Panc1 (cell line): Measurements from ENCODE around the gene EGR4. TPM values are rescaled to one million over a fixed set of nuclear protein-coding genes. Genes with fewer than 3 reads are reported as not detected.

Experiments used
- ATAC-seq: fragments of 200-7000 bp; cut with Tn5 transposase; 2 replicates; pipeline ENCODE4 v1.9.1; 2020; ENCODE audit warnings: mild to moderate bottlenecking, moderate library complexity
- BruUV-seq: library from RNA; stranded (reverse); fragments of 400-500 nt; replicated peaks from 2 replicates; lab custom pipeline; 2021; lab: Mats Ljungman, UMichigan
- CTCF ChIA-PET: fragments of 300-600 bp; sonication (Branson Sonifier 250); formaldehyde crosslinking; loops from one replicate; lab custom pipeline; 2022; ENCODE audit warnings: antibody characterized with exemption; lab: Charles Lee
- POLR2A ChIA-PET: fragments of 300-600 bp; sonication (Branson Sonifier 250); formaldehyde crosslinking; loops from one replicate; lab custom pipeline; 2022; ENCODE audit warnings: antibody characterized with exemption; lab: Charles Lee
- DNase-seq: peaks from one replicate; pipeline ENCODE4 v3.0.0-alpha.2; 2010; ENCODE audit warnings: low read depth, low spot score
- H3K27ac ChIP-seq: 2 replicates; pipeline ENCODE4 v1.5.1; 2011; ENCODE audit warnings: mild to moderate bottlenecking, low read length, inconsistent platforms
- H3K27me3 ChIP-seq: fragments of 200-500 bp; sonication (Bioruptor generic); 2 replicates; pipeline ENCODE4 v1.6.0; 2014; ENCODE audit warnings: low read length, inconsistent platforms; ENCODE audit not compliant: control insufficient read depth, insufficient read depth
- H3K36me3 ChIP-seq: fragments of 200-500 bp; sonication (Bioruptor generic); 2 replicates; pipeline ENCODE4 v1.5.1; 2014; ENCODE audit warnings: inconsistent platforms, mild to moderate bottlenecking, low read length, moderate library complexity; ENCODE audit not compliant: control insufficient read depth, insufficient read depth
- H3K4me1 ChIP-seq: 2 replicates; pipeline ENCODE4 v1.5.1; 2011; ENCODE audit warnings: inconsistent platforms, mild to moderate bottlenecking, low read length, moderate library complexity; ENCODE audit not compliant: control insufficient read depth, insufficient read depth
- H3K4me3 ChIP-seq, 2 experiments: 2 replicates each; pipeline ENCODE4 v1.5.1; 2011 to 2012; ENCODE audit warnings: low read depth in 2 of 2, low read length in 2 of 2, mild to moderate bottlenecking in 2 of 2, inconsistent platforms in 1 of 2, moderate library complexity in 1 of 2
- H3K9me3 ChIP-seq: fragments of 200-500 bp; sonication (Bioruptor generic); 2 replicates; pipeline ENCODE4 v1.5.1; 2014; ENCODE audit warnings: low read depth, mild to moderate bottlenecking, inconsistent platforms, low read length, moderate library complexity; ENCODE audit not compliant: control insufficient read depth, insufficient read depth
- CTCF ChIP-seq: fragments of 450-650 bp; IDR thresholded peaks from 2 replicates; pipeline ENCODE4 v1.5.1; 2017; ENCODE audit warnings: mild to moderate bottlenecking
- POLR2AphosphoS5 ChIP-seq: IDR thresholded peaks from 2 replicates; pipeline ENCODE4 v1.6.1; 2012; ENCODE audit warnings: mild to moderate bottlenecking, low read depth, low read length, moderate library complexity
- REST ChIP-seq, 2 experiments: IDR thresholded peaks; 2 replicates each; pipeline ENCODE4 v1.6.1; 2011 to 2012; ENCODE audit warnings: low read depth in 2 of 2, control low read depth in 1 of 2, low read length in 1 of 2, mild to moderate bottlenecking in 1 of 2, moderate library complexity in 1 of 2; ENCODE audit not compliant: insufficient read depth in 1 of 2
- SIN3A ChIP-seq: IDR thresholded peaks from 2 replicates; pipeline ENCODE4 v1.6.1; 2012; ENCODE audit warnings: low read depth, mild to moderate bottlenecking, low read length, moderate library complexity, borderline replicate concordance; ENCODE audit not compliant: insufficient read depth
- TCF7L2 ChIP-seq: IDR thresholded peaks from 2 replicates; pipeline ENCODE4 v1.6.1; 2011; ENCODE audit warnings: mild to moderate bottlenecking, low read depth, low read length, inconsistent platforms
- in situ Hi-C: cut with HindIII; loops from 2 replicates; pipeline ENCODE4 v1.10.0; 2016; ENCODE audit warnings: low sequenced_read_pairs, low pct_unique_long_range_greater_than_20kb
- intact Hi-C: fragments of 100-400 bp; cut with micrococcal nuclease; formaldehyde crosslinking; loops from one replicate; pipeline ENCODE4 v1.10.0; 2022; ENCODE audit not compliant: unreplicated experiment
- total RNA-seq: library from RNA; stranded (reverse); gene quantifications from one replicate; pipeline ENCODE4 v1.2.1, GENCODE V29; 2021; ENCODE audit not compliant: unreplicated experiment

EGR4 gene
- total RNA-seq, 1 experiment from 2014 or later, result 0.08 TPM

- no peak for TF ChIP-seq REST (IDR thresholded peaks at IDR 0.05; ENCODE audit: insufficient read depth in 1 of 2, low read depth in 2 of 2, low read length in 1 of 2)
- TF ChIP-seq POLR2AphosphoS5, result no peak
- TF ChIP-seq CTCF, result no peak
- no peak for TF ChIP-seq TCF7L2
- Histone ChIP-seq H3K9me3 (no peaks in the 10 kb centered on the region), H3K4me1 (no peaks in the 10 kb centered on the region), H3K36me3 (peaks cover 7% of the 10 kb centered on the region), H3K27ac (no peak overlapping the region), H3K27me3 (no peaks in the 10 kb centered on the region), H3K4me3 (no peak overlapping the region)
- intact Hi-C loops, result no loop called here
- CTCF ChIA-PET, result interaction anchor here (1.6 kb wide), 1 partner anchor 44 kb away, joined by 4 read pairs; no protein-coding TSS in a partner anchor
- POLR2A ChIA-PET, result no interaction called here
- ATAC-seq, result 0 out of 2 replicates have a peak, but pooled peaks have one; percentile 8
- BruUV-seq, result no TSS peak
- in situ Hi-C loops, result no loop called here
- DNase-seq, result no peak
Measured at GRCh38 chr2:73257021-73257420, 36.3 kb downstream of the EGR4 start.

GRCh38 chr2:73256618-73256922, 36.8 kb downstream of the EGR4 start:
- ATAC-seq, result 0 out of 2 replicates have a peak, but pooled peaks have one; percentile 3
- POLR2A ChIA-PET, result no interaction called here
- no peak for DNase-seq
- Histone ChIP-seq H3K36me3 (peaks cover 7% of the 10 kb centered on the region), H3K27me3 (no peaks in the 10 kb centered on the region), H3K27ac (no peak overlapping the region), H3K4me1 (no peaks in the 10 kb centered on the region), H3K9me3 (no peaks in the 10 kb centered on the region), H3K4me3 (no peak overlapping the region)
- 0 out of 2 replicates have a peak, but pooled peaks have one; percentile 30 for TF ChIP-seq POLR2AphosphoS5
- TF ChIP-seq SIN3A, result no peak
- in situ Hi-C loops (no loop called here), intact Hi-C loops (no loop called here)
- BruUV-seq, result no TSS peak
- CTCF ChIA-PET, result interaction anchor here (1.6 kb wide), 1 partner anchor 44 kb away, joined by 4 read pairs; no protein-coding TSS in a partner anchor

- no peak overlapping the region for H3K27ac ChIP-seq
- H3K36me3 ChIP-seq, result peaks cover 7% of the 10 kb centered on the region
- H3K4me1 ChIP-seq, result no peaks in the 10 kb centered on the region
- in situ Hi-C loops (no loop called here), intact Hi-C loops (no loop called here)
- CTCF ChIA-PET, result no interaction called here
- H3K4me3 ChIP-seq, result no peak overlapping the region
- TF ChIP-seq SIN3A, result no peak
- POLR2A ChIA-PET, result no interaction called here
- no TSS peak for BruUV-seq
- ATAC-seq (no peak), DNase-seq (no peak)
- no peaks in the 10 kb centered on the region for H3K9me3 ChIP-seq
- H3K27me3 ChIP-seq, result no peaks in the 10 kb centered on the region
Measured at GRCh38 chr2:73255907-73256617, 37.3 kb downstream of the EGR4 start.
